T-helper 22 cell (primary cell): Measurements from ENCODE around the gene UBE2E2.

Source experiments
- DNase-seq: peaks from one replicate; pipeline ENCODE4 v3.0.0-alpha.2; 2020; ENCODE audit warnings: low read depth

The UBE2E2 gene

GRCh38 chr3:23277688-23278087 lies 74.6 kb downstream of the UBE2E2 start:
- DNase-seq: no peak

DNA sequence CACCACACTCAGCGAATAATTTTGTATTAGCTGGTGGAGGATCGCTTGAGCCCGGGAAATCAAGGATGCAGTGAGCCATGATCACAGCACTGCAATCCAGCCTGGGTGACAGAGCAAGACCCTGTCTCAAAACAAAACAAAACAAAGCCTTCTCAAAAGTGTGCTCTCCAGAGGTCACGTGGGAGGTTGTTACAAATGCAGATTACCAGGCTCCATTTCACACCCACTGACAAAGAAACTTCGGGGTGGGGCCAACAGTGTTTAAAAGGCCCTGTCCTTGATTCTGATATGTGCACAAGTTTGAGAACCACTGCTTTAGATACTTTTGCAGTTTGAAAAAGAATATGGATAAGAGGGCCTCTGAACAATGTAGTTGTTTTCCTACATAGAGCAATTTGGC lies 80.5 kb downstream of the UBE2E2 start:
- no peak for DNase-seq

DNA sequence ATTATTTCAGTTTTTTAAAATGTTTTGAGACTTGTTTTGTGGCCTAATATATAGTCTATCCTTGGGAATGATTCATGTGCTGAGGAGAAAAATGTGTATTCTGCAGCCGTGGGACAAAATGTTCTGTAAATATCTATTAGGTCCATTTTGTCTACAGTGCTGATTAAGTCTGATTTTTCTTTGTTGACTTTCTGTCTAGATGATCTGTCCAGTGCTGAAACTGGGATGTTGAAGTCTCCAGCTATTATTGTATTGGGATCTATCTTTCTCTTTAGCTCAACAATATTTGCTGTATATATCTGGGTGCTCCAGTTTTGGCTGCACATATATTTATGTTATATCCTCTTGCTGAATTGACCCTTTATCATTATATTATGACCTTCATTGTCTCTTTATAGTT lies 85.2 kb downstream of the UBE2E2 start:
- DNase-seq: no peak

DNA sequence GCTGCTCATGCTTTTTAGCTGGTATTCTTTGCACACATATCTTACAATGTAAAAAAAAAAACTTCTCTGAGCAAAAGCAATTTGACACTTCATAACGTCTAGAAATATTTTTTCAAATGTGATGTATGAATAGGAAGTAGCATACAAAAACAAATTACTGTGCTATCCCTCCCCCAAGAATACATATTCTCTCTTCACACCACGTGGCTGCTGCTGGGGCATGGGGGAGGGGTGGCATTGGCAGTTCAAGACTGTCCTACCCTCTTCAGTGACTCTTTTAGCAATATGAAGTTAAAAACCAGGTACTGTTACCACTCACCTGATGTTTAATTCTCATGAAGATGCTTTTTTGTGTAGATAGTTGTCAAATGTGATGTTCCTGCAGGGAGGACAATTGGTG lies 85.6 kb downstream of the UBE2E2 start:
- DNase-seq: no peak

- no peak for DNase-seq
These were observed 89.3 kb downstream of the UBE2E2 start for GRCh38 chr3:23292432-23292831.

DNA sequence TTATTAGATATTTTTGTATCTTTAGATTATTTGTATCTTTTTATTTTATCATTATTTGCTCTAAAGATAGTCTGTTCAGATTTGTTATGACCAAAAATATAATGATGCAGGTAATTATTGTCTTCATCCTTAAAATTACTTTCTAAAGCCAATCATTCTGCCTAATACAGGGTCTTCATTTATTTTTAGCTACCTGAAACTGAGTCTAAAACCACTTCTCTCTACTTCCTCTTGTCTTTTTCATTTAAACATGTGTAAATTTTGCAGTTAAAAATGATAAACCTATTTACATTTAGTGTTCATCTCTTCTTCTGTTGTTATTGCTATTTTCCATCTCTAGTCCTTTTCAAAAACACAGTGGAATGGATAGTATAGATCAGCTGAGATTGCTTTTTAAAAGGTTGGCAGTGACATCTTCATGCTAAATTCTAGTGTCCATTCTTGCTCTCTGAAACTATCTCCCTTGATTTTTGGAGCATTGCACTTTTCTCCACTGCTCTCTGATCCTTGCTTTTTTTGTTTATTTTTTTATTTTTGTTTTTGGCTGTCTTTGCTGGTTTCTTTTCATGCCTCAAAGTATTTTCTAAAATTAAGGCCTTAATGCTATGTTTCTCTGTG lies 91.8 kb downstream of the UBE2E2 start:
- DNase-seq: no peak

GRCh38 chr3:23301819-23302218 lies 98.7 kb downstream of the UBE2E2 start:
- DNase-seq: no peak

- DNase-seq: no peak
These were observed 99.1 kb downstream of the UBE2E2 start for GRCh38 chr3:23302271-23302670.

DNA sequence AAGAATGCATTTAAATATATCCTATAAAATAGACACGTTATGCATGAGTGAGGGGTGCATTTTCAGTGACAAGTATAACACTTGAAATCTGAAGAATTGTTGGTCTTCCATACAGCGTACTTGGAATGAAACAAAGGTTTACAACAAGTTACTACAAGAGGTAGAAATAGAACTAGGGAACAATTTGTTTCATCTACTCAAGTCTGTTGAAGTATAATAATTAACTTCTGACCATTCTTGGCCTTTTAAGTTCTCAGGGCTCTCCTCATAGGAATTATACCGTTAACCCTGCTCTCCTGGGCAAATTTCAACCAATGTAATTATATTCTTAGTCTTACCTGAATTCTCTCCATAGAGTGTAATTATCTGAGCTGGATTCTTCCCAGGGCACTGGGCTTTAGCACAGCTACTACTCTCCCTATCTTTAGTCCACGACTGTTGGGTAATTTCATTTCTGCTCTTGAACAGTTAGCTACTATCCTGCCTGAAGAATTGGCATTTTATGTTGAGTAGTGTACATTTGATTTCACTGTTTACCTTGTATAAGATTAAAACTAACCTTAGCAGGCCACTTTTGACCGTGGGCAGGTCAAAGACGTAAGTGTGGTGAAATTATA lies 100.6 kb downstream of the UBE2E2 start:
- DNase-seq: no peak

DNA sequence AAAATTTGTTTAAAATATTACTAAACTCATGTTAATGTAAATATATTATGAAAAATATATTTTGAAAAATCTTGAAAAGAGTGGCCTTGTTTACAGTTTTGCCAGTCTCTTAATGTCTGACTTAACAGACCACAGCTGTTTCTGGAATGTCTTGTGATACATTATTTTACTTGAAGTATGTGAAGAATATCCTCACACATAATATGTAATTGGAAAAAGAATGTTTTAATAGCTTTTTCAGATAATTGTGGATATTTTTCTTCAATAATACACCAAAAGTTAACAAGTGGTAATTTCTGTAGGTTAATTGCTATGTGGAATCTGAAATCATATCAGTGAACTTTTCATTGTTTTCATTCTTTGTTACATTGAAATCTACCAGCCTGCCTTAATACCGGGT lies 101.3 kb downstream of the UBE2E2 start:
- no peak for DNase-seq

DNA sequence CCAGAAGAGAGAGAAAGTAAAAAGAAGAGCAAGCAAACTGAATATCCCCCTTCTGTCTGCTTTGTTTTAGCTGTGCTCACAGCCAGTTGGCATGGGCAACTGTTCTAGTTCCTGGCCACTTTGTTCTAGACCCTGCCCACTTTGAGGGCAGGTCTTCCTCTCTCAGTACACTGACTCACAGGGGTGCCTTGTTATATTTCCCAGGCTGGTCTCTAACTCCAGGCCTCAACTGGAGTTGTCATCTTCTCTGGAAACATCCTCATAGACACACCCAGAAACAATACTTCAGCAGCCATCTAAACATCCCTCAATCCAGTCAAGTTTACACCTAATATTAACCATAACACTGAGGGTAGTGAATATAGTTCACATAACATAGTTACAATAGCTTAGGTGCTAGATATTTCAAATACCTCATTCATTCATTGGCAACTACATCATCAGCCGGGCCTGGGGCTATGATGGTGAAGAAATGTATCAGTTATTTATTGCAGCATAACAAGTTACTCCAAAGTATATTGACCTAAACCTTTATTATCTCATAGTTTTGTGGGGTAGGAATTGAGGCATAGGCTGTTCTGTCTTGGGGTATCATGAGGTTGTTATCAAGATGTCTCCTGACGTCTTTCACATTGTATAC lies 106.0 kb downstream of the UBE2E2 start:
- DNase-seq: no peak

DNA sequence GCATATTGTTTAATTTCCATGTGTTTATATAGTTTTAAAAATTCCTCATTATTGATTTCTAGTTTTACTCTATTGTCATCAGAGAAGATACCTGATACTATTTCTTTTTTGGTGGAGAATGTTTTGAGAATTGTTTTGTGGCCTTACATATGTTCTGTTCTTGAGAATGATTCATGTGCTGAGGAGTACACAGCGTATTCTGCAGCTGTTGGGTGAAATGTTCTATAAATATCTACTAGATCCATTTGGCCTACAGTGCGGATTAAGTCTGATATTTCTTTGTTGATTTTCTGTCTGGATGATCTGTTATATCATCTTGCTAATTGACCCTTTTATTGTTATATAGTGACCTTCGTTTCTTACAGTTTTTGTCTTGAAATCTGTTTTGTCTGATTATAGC lies 109.7 kb downstream of the UBE2E2 start:
- DNase-seq: no peak

DNA sequence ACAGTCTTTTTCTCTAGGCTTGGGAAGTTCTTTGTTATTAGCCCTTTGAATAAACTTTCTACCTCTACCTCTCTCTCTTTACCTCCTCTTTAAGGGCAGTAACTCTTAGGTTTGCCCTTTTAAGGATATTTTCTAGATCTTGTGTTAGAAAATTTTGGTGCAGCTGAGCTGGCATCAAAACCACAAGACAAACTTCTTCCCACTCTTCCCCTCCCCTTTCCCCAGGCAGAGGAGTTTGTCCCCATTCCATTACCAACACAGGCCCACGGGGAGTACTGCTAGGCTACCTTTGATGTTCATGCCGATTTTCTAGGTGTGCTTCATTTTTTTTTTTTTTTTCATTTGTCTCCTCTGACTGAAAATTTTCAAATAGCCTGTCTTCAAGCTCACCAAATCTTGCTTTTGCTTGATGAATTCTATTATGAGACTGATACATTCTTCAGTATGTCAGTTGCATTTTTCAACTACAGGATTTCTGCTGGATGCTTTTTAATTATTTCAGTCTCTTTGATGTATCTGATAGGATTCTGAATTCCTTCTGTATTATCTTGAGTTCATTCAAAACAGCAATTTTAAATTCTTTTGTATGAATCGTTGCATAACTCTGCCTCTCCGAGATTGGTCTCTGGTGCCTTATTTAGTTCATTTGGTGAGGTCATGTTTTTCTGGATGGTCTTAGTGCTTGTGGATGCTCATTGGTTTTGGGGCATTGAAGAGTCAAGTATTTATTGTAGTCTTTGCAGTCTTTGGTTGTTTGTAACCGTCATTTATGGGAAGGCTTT lies 112.0 kb downstream of the UBE2E2 start:
- no peak for DNase-seq

- DNase-seq: no peak
These were observed 113.8 kb downstream of the UBE2E2 start for GRCh38 chr3:23316924-23317323.

DNA sequence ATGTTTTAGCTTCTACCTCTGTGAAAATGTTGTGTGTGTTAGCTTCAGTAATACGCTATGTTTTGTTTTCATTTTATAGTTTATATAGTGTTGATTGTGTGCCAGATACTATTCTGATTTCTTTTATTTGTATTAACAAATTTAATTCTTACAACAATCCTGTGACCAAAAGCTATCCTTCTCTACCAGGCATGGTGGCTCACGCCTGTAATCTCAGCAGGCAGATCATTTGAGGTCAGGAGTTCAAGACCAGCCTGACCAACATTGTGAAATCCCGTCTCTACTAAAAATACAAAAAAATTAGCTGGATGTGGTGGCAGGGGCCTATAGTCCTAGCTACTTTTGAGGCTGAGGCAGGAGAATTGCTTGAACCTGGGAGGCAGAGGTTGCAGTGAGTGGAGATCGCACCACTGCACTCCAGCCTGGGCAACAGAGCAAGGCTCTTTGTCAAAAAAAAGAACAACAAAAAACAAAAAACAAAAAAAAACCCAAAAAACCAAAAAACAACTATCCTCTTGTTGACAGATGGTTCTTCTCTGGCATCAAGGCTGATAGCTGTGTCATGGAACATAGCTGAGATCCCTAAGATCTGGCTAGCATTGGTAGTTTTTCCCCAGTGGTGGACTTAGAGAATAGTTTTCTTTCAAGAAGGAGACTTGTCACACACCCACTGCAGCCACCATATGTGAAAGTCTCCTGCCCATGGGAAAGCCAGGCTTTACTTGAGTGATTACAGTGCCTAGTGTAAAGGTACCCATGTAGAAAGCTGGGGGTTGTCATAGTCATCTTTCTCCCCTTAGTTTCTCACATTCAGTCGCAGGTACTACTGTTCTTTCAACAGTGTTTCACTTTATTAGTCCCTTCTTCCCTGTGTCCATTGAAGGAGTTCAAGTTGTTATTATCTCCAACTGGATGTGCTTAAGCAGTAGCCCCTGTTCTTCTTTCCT lies 116.5 kb downstream of the UBE2E2 start:
- no peak for DNase-seq

- no peak for DNase-seq
These were observed 117.8 kb downstream of the UBE2E2 start for GRCh38 chr3:23320586-23321570.

DNA sequence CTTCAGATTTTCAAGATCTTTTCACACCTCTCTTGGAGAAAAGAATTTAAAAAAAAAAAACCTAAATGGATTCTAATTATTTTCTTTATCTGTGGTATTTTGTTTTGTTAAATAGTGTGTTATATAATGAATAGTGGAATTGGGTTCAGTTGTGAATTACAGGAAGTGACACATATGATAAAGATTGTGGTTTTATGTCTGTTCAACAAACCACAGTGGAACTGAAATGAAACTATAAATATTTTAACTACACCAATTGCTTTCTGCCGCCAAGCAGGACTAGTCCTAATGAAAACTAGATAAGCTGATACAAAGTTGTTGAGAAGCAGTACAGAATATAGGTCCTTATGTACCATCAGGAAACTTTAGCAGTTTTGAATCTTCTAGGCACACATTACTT lies 121.6 kb downstream of the UBE2E2 start:
- DNase-seq: no peak

DNA sequence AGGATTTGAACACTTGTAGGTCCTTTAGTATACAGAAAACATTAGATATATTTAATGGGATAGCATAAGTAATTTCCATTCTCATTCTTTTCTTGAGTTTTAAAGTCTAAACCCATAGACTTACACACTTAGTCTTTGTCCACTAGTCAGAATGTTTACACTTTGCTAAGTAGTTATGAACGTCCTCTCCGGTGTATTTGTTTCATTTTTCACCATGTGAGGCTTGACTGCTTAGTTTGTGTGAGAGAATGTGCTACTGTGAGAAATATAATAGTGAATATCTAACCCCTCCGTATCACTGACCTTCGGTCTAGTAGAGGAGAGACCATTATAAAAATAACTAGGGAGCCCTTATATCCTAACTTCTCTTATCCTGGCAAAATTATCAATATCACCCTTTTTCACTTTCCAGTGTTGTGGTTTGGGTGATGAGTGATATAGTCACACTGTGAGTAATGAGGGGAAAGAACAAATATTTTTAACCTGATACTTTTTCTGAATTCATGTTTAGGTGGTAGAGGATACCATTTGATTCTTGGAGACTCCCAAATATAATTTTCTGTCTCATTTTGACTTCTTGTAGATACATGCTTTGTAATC lies 122.4 kb downstream of the UBE2E2 start:
- no peak for DNase-seq

DNA sequence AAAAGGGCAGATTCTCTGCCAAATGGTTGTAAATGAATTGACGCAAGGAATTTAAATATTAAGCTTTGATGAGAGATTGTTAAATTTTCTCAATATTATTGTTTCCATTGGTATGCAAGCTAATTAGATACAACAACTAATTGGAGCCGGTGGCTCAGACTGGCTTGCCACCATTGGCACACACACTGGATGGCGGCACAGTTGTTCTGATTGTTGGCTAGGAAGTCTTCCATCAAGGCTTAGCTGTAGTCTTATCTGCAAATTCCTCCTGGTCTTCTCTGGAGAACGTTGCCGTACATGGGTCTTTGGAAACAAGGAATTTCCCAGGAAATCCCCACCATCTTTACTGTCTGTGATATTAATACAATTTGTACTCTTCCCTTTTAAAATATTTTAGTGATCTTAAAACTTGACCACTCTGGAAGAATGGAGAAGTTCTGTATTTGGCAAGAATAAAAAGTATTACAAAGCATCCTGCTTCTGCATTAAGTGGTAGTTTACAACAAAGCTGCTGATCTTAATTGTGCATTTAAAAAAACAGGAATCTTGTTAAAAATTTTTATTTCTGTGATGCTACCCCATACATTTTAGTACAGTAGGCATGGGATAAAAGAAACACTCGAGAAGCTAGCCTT lies 126.5 kb downstream of the UBE2E2 start:
- no peak for DNase-seq

- DNase-seq: no peak
These were observed 127.4 kb downstream of the UBE2E2 start for GRCh38 chr3:23330568-23330967.
